Eye (tissue), 1 donor: ENCODE data around the gene LUC7L2.
"Not testable (repeated sequence)": the region's sequence is repeated elsewhere in the genome, so short reads cannot be mapped to it uniquely, and the experiment has no call there.

Experiments used
- DNase-seq: peaks from one replicate; pipeline ENCODE4 v3.0.0-alpha.2; 2015

LUC7L2 gene

GRCh38 chr7:139452958-139453672, 93.4 kb downstream of the LUC7L2 start:
- DNase-seq: peak; percentile 8

GRCh38 chr7:139453673-139454321, 94.1 kb downstream of the LUC7L2 start:
- no peak for DNase-seq

- DNase-seq: no peak
Observed at GRCh38 chr7:139455789-139456188, 96.1 kb downstream of the LUC7L2 start.

GRCh38 chr7:139456511-139456910, 96.8 kb downstream of the LUC7L2 start:
- DNase-seq: no peak

GRCh38 chr7:139457153-139457946, 97.7 kb downstream of the LUC7L2 start:
- DNase-seq: no peak

GRCh38 chr7:139463421-139463820, 103.7 kb downstream of the LUC7L2 start:
- not testable (repeated sequence) for DNase-seq

- not testable (repeated sequence) for DNase-seq
Observed at GRCh38 chr7:139464511-139464910, 104.8 kb downstream of the LUC7L2 start.

GRCh38 chr7:139465072-139465471, 105.4 kb downstream of the LUC7L2 start:
- DNase-seq: not testable (repeated sequence)

GRCh38 chr7:139467729-139468128, 108.0 kb downstream of the LUC7L2 start:
- not testable (repeated sequence) for DNase-seq

- DNase-seq: not testable (repeated sequence)
Observed at GRCh38 chr7:139468281-139468680, 108.6 kb downstream of the LUC7L2 start.

GRCh38 chr7:139471740-139472353, 112.2 kb downstream of the LUC7L2 start:
- DNase-seq: no peak
